Spleen (tissue), 7 donors: Measurements from ENCODE around the gene BBS9.

Source experiments
- POLR2A ChIP-seq, 3 donors: fragments of 450-650 bp; IDR thresholded peaks; one replicate each; pipeline ENCODE4 v1.5.1; 2017; ENCODE audit warnings: antibody characterized with exemption in 3 of 3, mild to moderate bottlenecking in 1 of 3
- POLR2AphosphoS5 ChIP-seq, 3 donors: sonication (generic); formaldehyde crosslinking; IDR thresholded peaks; one replicate each; pipeline ENCODE4 v1.5.1; 2017; ENCODE audit warnings: antibody characterized with exemption in 3 of 3
- TF ChIP-seq, protein P1 (sequence below), 11 experiments: fragments of 200-600 bp in 7 of 11; fragments of 450-650 bp in 4 of 11; sonication (generic) in 4 of 11; IDR thresholded peaks in 8 of 11; conservative IDR thresholded peaks in 3 of 11; 1 replicate in 7 of 11; 2 replicates in 4 of 11; pipeline versions ENCODE4 v1.4.0 to v1.8.0; 2016 to 2021; ENCODE audit warnings: antibody characterized with exemption in 11 of 11, inconsistent platforms in 4 of 11, mild to moderate bottlenecking in 1 of 11
- donor health status: DM: no; HTN: no; CAD: no; lungs with moderate emphysema.
- donor health status: DM: no; HTN: no; CAD: no.
- donor health status: DM: no; HTN: no; CAD: no.

DNA sequence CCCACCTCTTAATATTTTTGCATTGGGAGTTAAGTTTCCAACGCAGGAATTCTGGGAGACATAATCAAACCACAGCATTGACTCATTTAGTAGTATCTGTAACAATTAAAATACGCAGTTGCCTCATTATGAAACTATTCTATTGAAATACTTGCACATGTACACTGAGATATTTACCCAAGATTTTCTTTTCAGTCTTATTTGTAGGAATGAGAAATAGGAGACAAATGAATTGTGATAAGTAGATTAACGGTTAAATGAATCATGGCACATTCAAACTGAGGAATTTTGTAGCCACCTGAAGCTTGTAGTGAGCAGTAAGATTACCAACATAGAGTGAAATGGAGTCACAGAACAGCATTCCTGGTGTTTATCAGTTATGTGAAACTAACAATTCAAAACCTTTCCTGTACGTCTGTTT, 38.2 kb upstream of the BBS9 start:
- TF ChIP-seq, protein P1, sequence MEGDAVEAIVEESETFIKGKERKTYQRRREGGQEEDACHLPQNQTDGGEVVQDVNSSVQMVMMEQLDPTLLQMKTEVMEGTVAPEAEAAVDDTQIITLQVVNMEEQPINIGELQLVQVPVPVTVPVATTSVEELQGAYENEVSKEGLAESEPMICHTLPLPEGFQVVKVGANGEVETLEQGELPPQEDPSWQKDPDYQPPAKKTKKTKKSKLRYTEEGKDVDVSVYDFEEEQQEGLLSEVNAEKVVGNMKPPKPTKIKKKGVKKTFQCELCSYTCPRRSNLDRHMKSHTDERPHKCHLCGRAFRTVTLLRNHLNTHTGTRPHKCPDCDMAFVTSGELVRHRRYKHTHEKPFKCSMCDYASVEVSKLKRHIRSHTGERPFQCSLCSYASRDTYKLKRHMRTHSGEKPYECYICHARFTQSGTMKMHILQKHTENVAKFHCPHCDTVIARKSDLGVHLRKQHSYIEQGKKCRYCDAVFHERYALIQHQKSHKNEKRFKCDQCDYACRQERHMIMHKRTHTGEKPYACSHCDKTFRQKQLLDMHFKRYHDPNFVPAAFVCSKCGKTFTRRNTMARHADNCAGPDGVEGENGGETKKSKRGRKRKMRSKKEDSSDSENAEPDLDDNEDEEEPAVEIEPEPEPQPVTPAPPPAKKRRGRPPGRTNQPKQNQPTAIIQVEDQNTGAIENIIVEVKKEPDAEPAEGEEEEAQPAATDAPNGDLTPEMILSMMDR (IDR thresholded peaks at IDR 0.05 in 8 of 11, conservative IDR thresholded peaks at IDR 0.05 in 3 of 11): no peak
- no peak for TF ChIP-seq POLR2AphosphoS5 (IDR thresholded peaks at IDR 0.05)
- no peak for TF ChIP-seq POLR2A (IDR thresholded peaks at IDR 0.05)
